ENCODE results near the gene PLA2G4A. TPM values are rescaled to one million over a fixed set of nuclear protein-coding genes. Genes with fewer than 3 reads are reported as not detected.

Gene PLA2G4A
- total RNA-seq, 4 donors from 2014 or later: 8.7 to 32.7 (median 19.5) TPM

GRCh38 chr1:186977266-186977957 lies 148.7 kb downstream of the PLA2G4A start:
- no peak for TF ChIP-seq POLR2A (IDR thresholded peaks at IDR 0.05)
- Histone ChIP-seq H3K27me3 (no peaks in the 10 kb centered on the region), H3K4me3 (no peak overlapping the region), H3K36me3 (no peaks in the 10 kb centered on the region), H3K4me1 (no peaks in the 10 kb centered on the region), H3K9me3 (no peaks in the 10 kb centered on the region), H3K27ac (no peak overlapping the region)
- DNase-seq: no peak
- intact Hi-C loops (cut with DNase I; ENCODE audit: low total_unique reads): no loop called here

- no peaks in the 10 kb centered on the region for H3K4me1 ChIP-seq
- intact Hi-C loops (cut with DNase I; ENCODE audit: low total_unique reads): no loop called here
- H3K9me3 ChIP-seq: no peaks in the 10 kb centered on the region
- H3K36me3 ChIP-seq: no peaks in the 10 kb centered on the region
- no peak overlapping the region for H3K27ac ChIP-seq
- DNase-seq: no peak
- TF ChIP-seq CTCF (IDR thresholded peaks at IDR 0.05) (no peak), POLR2A (IDR thresholded peaks at IDR 0.05) (no peak)
- no peak overlapping the region for H3K4me3 ChIP-seq
- no peaks in the 10 kb centered on the region for H3K27me3 ChIP-seq
These were observed 150.1 kb downstream of the PLA2G4A start for GRCh38 chr1:186978596-186979556.

- Histone ChIP-seq H3K4me1 (no peaks in the 10 kb centered on the region), H3K27ac (no peak overlapping the region), H3K4me3 (no peak overlapping the region), H3K9me3 (no peaks in the 10 kb centered on the region), H3K27me3 (no peaks in the 10 kb centered on the region), H3K36me3 (no peaks in the 10 kb centered on the region)
- TF ChIP-seq CTCF (IDR thresholded peaks at IDR 0.05): no peak
- TF ChIP-seq POLR2A (IDR thresholded peaks at IDR 0.05): no peak
- intact Hi-C loops (cut with DNase I; ENCODE audit: low total_unique reads): loop anchor here (10.0 kb wide), 1 partner anchor 496 kb away; no protein-coding TSS in a partner anchor
- DNase-seq: no peak
These were observed 151.7 kb downstream of the PLA2G4A start for GRCh38 chr1:186980400-186980799.

- Histone ChIP-seq H3K27ac (no peak overlapping the region), H3K9me3 (no peaks in the 10 kb centered on the region), H3K36me3 (no peaks in the 10 kb centered on the region), H3K4me1 (no peaks in the 10 kb centered on the region), H3K4me3 (no peak overlapping the region), H3K27me3 (no peaks in the 10 kb centered on the region)
- no peak for TF ChIP-seq POLR2A (IDR thresholded peaks at IDR 0.05)
- TF ChIP-seq CTCF (IDR thresholded peaks at IDR 0.05): no peak
- intact Hi-C loops (cut with DNase I; ENCODE audit: low total_unique reads): loop anchor here (10.0 kb wide), 1 partner anchor 497 kb away; no protein-coding TSS in a partner anchor
- no peak for DNase-seq
These were observed 153.4 kb downstream of the PLA2G4A start for GRCh38 chr1:186982116-186982515.

GRCh38 chr1:186983327-186983726 lies 154.6 kb downstream of the PLA2G4A start:
- no peaks in the 10 kb centered on the region for H3K9me3 ChIP-seq
- intact Hi-C loops (cut with DNase I; ENCODE audit: low total_unique reads): loop anchor here (10.0 kb wide), 1 partner anchor 499 kb away; no protein-coding TSS in a partner anchor
- peak overlapping the region; percentile 7 to 26 for H3K27ac ChIP-seq
- TF ChIP-seq POLR2A (IDR thresholded peaks at IDR 0.05) (no peak), CTCF (IDR thresholded peaks at IDR 0.05) (no peak)
- H3K4me3 ChIP-seq: no peak overlapping the region
- no peaks in the 10 kb centered on the region for H3K27me3 ChIP-seq
- no peaks in the 10 kb centered on the region for H3K4me1 ChIP-seq
- peak; percentile 30 to 64 for DNase-seq
- no peaks in the 10 kb centered on the region for H3K36me3 ChIP-seq
